CD14-positive monocyte (primary cell): ENCODE data around the gene SLC9A9. TPM values are rescaled to one million over a fixed set of nuclear protein-coding genes. Genes with fewer than 3 reads are reported as not detected.

Experiments used
- DNase-seq, 3 donors: peaks; one replicate each; pipeline ENCODE4 v3.0.0-alpha.2; 2011 to 2022
- H2AFZ ChIP-seq: 2 replicates; pipeline ENCODE4 v1.6.0; 2012; ENCODE audit warnings: mild to moderate bottlenecking, low read depth, low read length, inconsistent platforms; ENCODE audit not compliant: insufficient read depth, poor library complexity, severe bottlenecking
- H3K27ac ChIP-seq, 2 donors: 1 replicate in 1 of 2; 2 replicates in 1 of 2; pipeline ENCODE4 v1.5.1; 2012 to 2013; ENCODE audit warnings: low read length in 2 of 2, control low read depth in 1 of 2, inconsistent platforms in 1 of 2, low read depth in 1 of 2, mild to moderate bottlenecking in 1 of 2
- H3K27me3 ChIP-seq, 2 donors: one replicate each; pipeline versions ENCODE4 v1.6.0 to v1.6.1; 2011 to 2013; ENCODE audit warnings: low read length in 2 of 2; ENCODE audit not compliant: control insufficient read depth in 2 of 2, insufficient read depth in 2 of 2
- H3K36me3 ChIP-seq, 2 donors: replicated peaks in 1 of 2; 1 replicate in 1 of 2; 2 replicates in 1 of 2; pipeline versions ENCODE4 v1.5.1 to v1.6.1; 2012 to 2013; ENCODE audit warnings: low read length in 2 of 2, control low read depth in 1 of 2, inconsistent platforms in 1 of 2, mild to moderate bottlenecking in 1 of 2; ENCODE audit not compliant: insufficient read depth in 2 of 2, control insufficient read depth in 1 of 2
- H3K4me1 ChIP-seq, 2 donors: 1 replicate in 1 of 2; 2 replicates in 1 of 2; pipeline versions ENCODE4 v1.5.1 to v1.6.1; 2012 to 2013; ENCODE audit warnings: low read length in 2 of 2, control low read depth in 1 of 2, inconsistent platforms in 1 of 2, mild to moderate bottlenecking in 1 of 2, moderate library complexity in 1 of 2; ENCODE audit not compliant: insufficient read depth in 2 of 2, control insufficient read depth in 1 of 2
- H3K4me2 ChIP-seq: replicated peaks from 2 replicates; pipeline ENCODE3; 2012; ENCODE audit warnings: low read length, moderate library complexity, mild to moderate bottlenecking; ENCODE audit not compliant: poor library complexity, severe bottlenecking; ENCODE audit errors: extremely low read depth
- H3K4me3 ChIP-seq, 3 experiments: fragments of 200-600 bp in 1 of 3; sonication (generic) in 1 of 3; replicated peaks in 1 of 3; 1 replicate in 2 of 3; 2 replicates in 1 of 3; pipeline ENCODE4 v1.5.1; 2011 to 2013; ENCODE audit warnings: low read length in 3 of 3, mild to moderate bottlenecking in 3 of 3, control low read depth in 2 of 3, low read depth in 2 of 3, inconsistent platforms in 1 of 3, moderate library complexity in 1 of 3
- H3K79me2 ChIP-seq: 2 replicates; pipeline ENCODE4 v1.6.0; 2012; ENCODE audit warnings: mild to moderate bottlenecking, control low read depth, inconsistent platforms, low read length, moderate library complexity; ENCODE audit not compliant: insufficient read depth
- H3K9ac ChIP-seq: 2 replicates; pipeline ENCODE4 v1.6.0; 2017; ENCODE audit warnings: low read length, mild to moderate bottlenecking; ENCODE audit not compliant: insufficient read depth, poor library complexity, severe bottlenecking
- H3K9me3 ChIP-seq, 2 donors: replicated peaks in 1 of 2; 1 replicate in 1 of 2; 2 replicates in 1 of 2; pipeline versions ENCODE4 v1.5.1 to v1.6.1; 2012 to 2013; ENCODE audit warnings: low read length in 2 of 2, control low read depth in 1 of 2; ENCODE audit not compliant: control insufficient read depth in 1 of 2, insufficient read depth in 1 of 2
- H4K20me1 ChIP-seq: 2 replicates; pipeline ENCODE4 v1.6.0; 2012; ENCODE audit warnings: mild to moderate bottlenecking, low read length, control low read depth, moderate library complexity; ENCODE audit not compliant: insufficient read depth
- H3K27ac Mint-ChIP-seq, 7 donors: one replicate each; pipeline ENCODE4 v1.8.0; 2020; ENCODE audit warnings: mild to moderate bottlenecking in 7 of 7, mixed read lengths in 7 of 7, moderate library complexity in 6 of 7, inconsistent platforms in 2 of 7
- H3K27me3 Mint-ChIP-seq, 3 donors: one replicate each; pipeline ENCODE4 v1.8.0; 2021 to 2022; ENCODE audit warnings: low read depth in 3 of 3, mild to moderate bottlenecking in 3 of 3, mixed read lengths in 3 of 3, moderate library complexity in 3 of 3, inconsistent platforms in 1 of 3
- H3K36me3 Mint-ChIP-seq, 2 donors: one replicate each; pipeline ENCODE4 v1.8.0; 2020; ENCODE audit warnings: mixed read lengths in 2 of 2, inconsistent platforms in 1 of 2, mild to moderate bottlenecking in 1 of 2
- H3K4me1 Mint-ChIP-seq: one replicate; pipeline ENCODE4 v1.8.0; 2020; ENCODE audit warnings: mild to moderate bottlenecking, mixed read lengths
- H3K4me3 Mint-ChIP-seq, 2 donors: one replicate each; pipeline ENCODE4 v1.8.0; 2020; ENCODE audit warnings: mild to moderate bottlenecking in 2 of 2, mixed read lengths in 2 of 2, moderate library complexity in 1 of 2
- H3K9me3 Mint-ChIP-seq, 7 donors: one replicate each; pipeline ENCODE4 v1.8.0; 2020 to 2022; ENCODE audit warnings: mixed read lengths in 7 of 7, mild to moderate bottlenecking in 6 of 7, moderate library complexity in 6 of 7, inconsistent platforms in 2 of 7
- CTCF ChIP-seq: fragments of 200-600 bp; IDR thresholded peaks from one replicate; pipeline ENCODE4 v1.8.0; 2022; ENCODE audit warnings: antibody characterized with exemption, mild to moderate bottlenecking
- WGBS: methylation state at CpG from one replicate; pipeline ENCODE4 v1.1.5; 2013; ENCODE audit warnings: missing lambda C conversion rate; ENCODE audit not compliant: insufficient coverage; 5-methylcytosine and 5-hydroxymethylcytosine counted together
- intact Hi-C, 2 donors: fragments of 100-400 bp; cut with micrococcal nuclease; formaldehyde crosslinking; loops; one replicate each; pipeline versions ENCODE4 v1.15.0 to v1.15.1; 2023
- polyA plus RNA-seq, 3 donors: library from polyadenylated mRNA; depleted of rRNA in 1 of 3; unstranded in 2 of 3; stranded (reverse) in 1 of 3; fragments of 300-500 nt in 2 of 3; fragments of >200 nt in 1 of 3; fragmentation: Illumina TruSeq in 2 of 3; gene quantifications; 1 replicate in 2 of 3; 2 replicates in 1 of 3; pipeline ENCODE4 v1.2.3, GENCODE V29; 2012 to 2021

The SLC9A9 gene
- polyA plus RNA-seq, 3 donors, result 14.1 to 32.8 (median 27.0) TPM

DNA sequence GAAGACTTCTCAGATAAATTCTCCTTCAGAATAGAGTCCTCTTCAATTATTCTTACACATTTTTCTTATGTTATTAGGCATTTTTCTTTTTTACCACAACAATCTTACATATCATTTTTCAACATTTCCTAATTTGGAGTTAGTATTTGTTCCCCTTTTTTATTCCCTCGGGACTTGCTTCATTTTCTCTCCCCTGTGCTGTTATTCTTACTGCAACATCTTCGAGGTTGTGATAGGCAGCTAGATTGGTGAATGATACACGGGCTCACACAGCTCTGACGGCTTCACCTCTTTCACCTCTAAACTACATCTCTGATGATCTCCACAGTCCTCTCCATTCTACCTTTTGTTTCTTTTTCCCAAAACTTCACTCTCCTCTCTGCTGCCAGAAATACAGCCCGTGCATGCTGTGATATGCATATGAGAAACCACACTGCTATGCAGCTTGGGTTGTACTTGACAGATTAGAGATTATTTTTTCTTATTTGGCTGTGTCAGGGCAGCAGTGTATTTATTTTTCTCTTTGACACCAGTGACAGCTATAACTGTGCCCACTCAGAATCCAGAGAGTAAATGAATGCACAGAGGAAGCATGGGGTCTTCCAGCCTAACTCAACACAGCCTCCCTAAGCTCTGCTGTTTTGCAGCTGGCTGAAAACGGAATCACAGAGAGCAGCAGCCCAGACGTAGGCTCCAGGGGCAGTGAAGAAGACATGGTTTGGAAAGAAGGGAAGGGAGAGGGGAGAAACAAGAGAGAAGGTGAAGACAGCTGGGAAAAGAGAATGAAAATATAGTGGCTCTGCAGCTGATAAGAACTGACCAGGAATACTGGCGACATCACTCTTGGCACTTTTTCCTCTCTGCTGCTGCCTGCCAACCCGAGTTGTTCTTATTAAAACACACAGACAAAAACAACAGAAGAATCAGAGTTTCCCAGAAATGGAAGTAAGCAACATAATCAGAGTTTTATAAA lies 61.8 kb downstream of the SLC9A9 start:
- no peak overlapping the region for H2AFZ ChIP-seq
- H3K79me2 ChIP-seq, result no peaks in the 10 kb centered on the region
- no peak overlapping the region for H3K9ac ChIP-seq
- H3K36me3 Mint-ChIP-seq, result peaks cover 26 to 31% of the 10 kb centered on the region in 2 donors
- intact Hi-C loops, result no loop called here
- no peak overlapping the region for H3K4me3 ChIP-seq
- H3K4me2 ChIP-seq, result no peak overlapping the region
- H3K4me3 Mint-ChIP-seq, result peak overlapping the region in 1 of 2 donors; percentile 10
- TF ChIP-seq CTCF, result no peak
- no peak for DNase-seq
- H3K36me3 ChIP-seq, result no peaks in the 10 kb centered on the region
- H3K4me1 ChIP-seq, result peaks cover 7 to 8% of the 10 kb centered on the region in 2 donors
- H3K27me3 Mint-ChIP-seq, result no peaks in the 10 kb centered on the region
- peaks cover 0 to 5% (median 2%) of the 10 kb centered on the region in 7 donors for H3K9me3 Mint-ChIP-seq
- peaks cover 11% of the 10 kb centered on the region for H3K4me1 Mint-ChIP-seq
- H3K9me3 ChIP-seq, result no peaks in the 10 kb centered on the region
- H4K20me1 ChIP-seq, result no peaks in the 10 kb centered on the region
- no peak overlapping the region for H3K27ac ChIP-seq
- H3K27ac Mint-ChIP-seq, result peak overlapping the region in 2 of 7 donors; percentile 27 to 66
- WGBS, result 100% methylated on average over 1 of the region's 9 CpGs
- no peaks in the 10 kb centered on the region for H3K27me3 ChIP-seq

DNA sequence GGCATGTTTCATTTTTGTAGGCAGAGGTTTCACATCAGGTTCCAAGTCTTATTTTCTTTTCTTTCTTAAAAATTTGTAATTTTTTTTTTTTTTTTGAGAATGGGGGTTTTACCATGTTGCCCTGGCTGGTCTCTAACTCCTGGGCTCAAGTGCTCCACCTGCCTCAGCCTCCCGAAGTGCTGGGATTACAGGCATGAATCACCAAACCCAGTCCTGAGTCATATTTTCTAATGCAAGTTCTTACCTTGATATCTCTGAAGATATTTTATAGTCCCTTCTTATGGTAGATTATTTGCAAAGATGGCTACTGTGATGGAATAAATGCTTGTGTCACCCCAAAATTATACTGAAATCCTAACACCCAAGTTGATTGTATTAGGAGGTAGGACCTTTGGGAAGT lies 63.8 kb downstream of the SLC9A9 start:
- H3K4me1 ChIP-seq, result peaks cover 7 to 8% of the 10 kb centered on the region in 2 donors
- Mint-ChIP-seq H3K9me3 (peaks cover 0 to 4% (median 1%) of the 10 kb centered on the region in 7 donors), H3K4me1 (peaks cover 14% of the 10 kb centered on the region), H3K4me3 (no peak overlapping the region), H3K27ac (no peak overlapping the region), H3K36me3 (peaks cover 20 to 21% of the 10 kb centered on the region in 2 donors), H3K27me3 (no peaks in the 10 kb centered on the region)
- H2AFZ ChIP-seq, result no peak overlapping the region
- intact Hi-C loops, result no loop called here
- WGBS, result no CpG with 5 or more reads among the region's 1 CpG
- no peak for TF ChIP-seq CTCF
- H4K20me1 ChIP-seq, result no peaks in the 10 kb centered on the region
- no peak overlapping the region for H3K4me3 ChIP-seq
- no peaks in the 10 kb centered on the region for H3K79me2 ChIP-seq
- no peaks in the 10 kb centered on the region for H3K27me3 ChIP-seq
- H3K4me2 ChIP-seq, result no peak overlapping the region
- DNase-seq, result no peak
- H3K9me3 ChIP-seq, result no peaks in the 10 kb centered on the region
- H3K36me3 ChIP-seq, result no peaks in the 10 kb centered on the region
- H3K27ac ChIP-seq, result no peak overlapping the region
- H3K9ac ChIP-seq, result no peak overlapping the region
